Endodermal cell (in vitro differentiated cells): ENCODE results near the gene CERKL. TPM values are rescaled to one million over a fixed set of nuclear protein-coding genes. Genes with fewer than 3 reads are reported as not detected.

ENCODE experiments used
- DNase-seq: peaks from one replicate; pipeline ENCODE4 v3.0.0-alpha.2; 2017
- H3K27ac ChIP-seq: 2 replicates; pipeline ENCODE4 v1.5.1; 2013; ENCODE audit warnings: mild to moderate bottlenecking, low read depth, low read length, moderate library complexity
- H3K27me3 ChIP-seq: 2 replicates; pipeline ENCODE4 v1.6.1; 2013; ENCODE audit warnings: mild to moderate bottlenecking, low read length, moderate library complexity; ENCODE audit not compliant: insufficient read depth, control insufficient read depth, poor library complexity, severe bottlenecking
- H3K36me3 ChIP-seq: 2 replicates; pipeline ENCODE4 v1.7.0; 2013; ENCODE audit warnings: mild to moderate bottlenecking, low read length, moderate library complexity; ENCODE audit not compliant: control insufficient read depth, insufficient read depth
- H3K4me1 ChIP-seq: one replicate; pipeline ENCODE4 v1.7.0; 2013; ENCODE audit warnings: low read length; ENCODE audit not compliant: control insufficient read depth, insufficient read depth
- H3K4me3 ChIP-seq: 2 replicates; pipeline ENCODE4 v1.5.1; 2013; ENCODE audit warnings: mild to moderate bottlenecking, low read length, moderate library complexity
- H3K9ac ChIP-seq: 2 replicates; pipeline ENCODE4 v1.6.1; 2013; ENCODE audit warnings: mild to moderate bottlenecking, low read length, moderate library complexity; ENCODE audit not compliant: poor library complexity, severe bottlenecking; ENCODE audit errors: extremely low read depth
- H3K9me3 ChIP-seq: 2 replicates; pipeline ENCODE4 v1.6.1; 2013; ENCODE audit warnings: mild to moderate bottlenecking, low read length, moderate library complexity; ENCODE audit not compliant: control insufficient read depth
- H3K27ac Mint-ChIP-seq: 2 replicates; pipeline ENCODE4 v1.8.0; 2020; ENCODE audit warnings: mixed read lengths
- H3K27me3 Mint-ChIP-seq: 2 replicates; pipeline ENCODE4 v1.8.0; 2021; ENCODE audit warnings: mild to moderate bottlenecking, mixed read lengths; ENCODE audit not compliant: insufficient read depth
- H3K36me3 Mint-ChIP-seq: 2 replicates; pipeline ENCODE4 v1.8.0; 2020; ENCODE audit warnings: low read depth, mixed read lengths
- H3K4me1 Mint-ChIP-seq: 2 replicates; pipeline ENCODE4 v1.8.0; 2020; ENCODE audit warnings: mixed read lengths
- H3K4me3 Mint-ChIP-seq: 2 replicates; pipeline ENCODE4 v1.8.0; 2020; ENCODE audit warnings: mild to moderate bottlenecking, moderate library complexity, mixed read lengths
- H3K9me3 Mint-ChIP-seq: 2 replicates; pipeline ENCODE4 v1.8.0; 2020; ENCODE audit warnings: mild to moderate bottlenecking, mixed read lengths
- CTCF ChIP-seq: fragments of 200-600 bp; sonication (generic); conservative IDR thresholded peaks from 2 replicates; pipeline ENCODE4 v1.5.0; 2021; ENCODE audit warnings: antibody characterized with exemption, mild to moderate bottlenecking
- WGBS, 2 experiments: methylation state at CpG; one replicate each; pipeline versions ENCODE4 v1.1.5 to v1.1.7; 2013; ENCODE audit warnings: missing lambda C conversion rate in 2 of 2, mixed read lengths in 1 of 2; ENCODE audit not compliant: insufficient coverage in 1 of 2, insufficient read length in 1 of 2; 5-methylcytosine and 5-hydroxymethylcytosine counted together
- total RNA-seq, 2 donors: library from RNA; stranded (reverse); fragmentation: NEBNext Ultra II Directional in 1 of 2; extraction: Animal tissue kit (Norgen Biotek cat#: 25700) in 1 of 2; gene quantifications; 2 replicates in 1 of 2; 3 replicates in 1 of 2; pipeline ENCODE4 v1.2.1, GENCODE V29; 2021

The CERKL gene
- total RNA-seq, 2 donors from 2014 or later = 0.20 to 0.31 TPM

GRCh38 chr2:181679544-181679979, 22.7 kb upstream of the CERKL start:
- WGBS, 2 experiments = 3 to 4% methylated on average over 5 to 20 of the region's 20 CpGs
- Mint-ChIP-seq H3K36me3 (no peaks in the 10 kb centered on the region), H3K4me1 (peaks cover 15% of the 10 kb centered on the region), H3K27me3 (peaks cover 94% of the 10 kb centered on the region), H3K9me3 (peaks cover 6% of the 10 kb centered on the region), H3K4me3 (no peak overlapping the region), H3K27ac (no peak overlapping the region)
- peak; percentile 49 for DNase-seq
- no peak overlapping the region for H3K9ac ChIP-seq
- H3K9me3 ChIP-seq = peaks cover 6% of the 10 kb centered on the region
- no peak for TF ChIP-seq CTCF
- peaks cover 100% of the 10 kb centered on the region for H3K27me3 ChIP-seq
- H3K4me3 ChIP-seq = no peak overlapping the region
- H3K27ac ChIP-seq = no peak overlapping the region
- H3K36me3 ChIP-seq = no peaks in the 10 kb centered on the region
- H3K4me1 ChIP-seq = no peaks in the 10 kb centered on the region

- Mint-ChIP-seq H3K27ac (no peak overlapping the region), H3K27me3 (peaks cover 94% of the 10 kb centered on the region), H3K4me3 (no peak overlapping the region), H3K4me1 (peaks cover 15% of the 10 kb centered on the region), H3K36me3 (no peaks in the 10 kb centered on the region), H3K9me3 (peaks cover 6% of the 10 kb centered on the region)
- WGBS, 2 experiments = 28 to 41% methylated on average over 14 to 17 of the region's 18 CpGs
- Histone ChIP-seq H3K36me3 (no peaks in the 10 kb centered on the region), H3K4me1 (no peaks in the 10 kb centered on the region), H3K9me3 (peaks cover 6% of the 10 kb centered on the region), H3K9ac (no peak overlapping the region), H3K27me3 (peaks cover 100% of the 10 kb centered on the region), H3K4me3 (no peak overlapping the region), H3K27ac (no peak overlapping the region)
- no peak for TF ChIP-seq CTCF
- DNase-seq = no peak
Measured at GRCh38 chr2:181678861-181679543, 22.1 kb upstream of the CERKL start.

GRCh38 chr2:181677912-181678586, 21.1 kb upstream of the CERKL start:
- H3K4me3 Mint-ChIP-seq = no peak overlapping the region
- peaks cover 6% of the 10 kb centered on the region for H3K9me3 ChIP-seq
- peaks cover 12% of the 10 kb centered on the region for H3K4me1 Mint-ChIP-seq

More at GRCh38 chr2:181677912-181678586, 21.1 kb upstream of the CERKL start:
- DNase-seq = peak; percentile 96
- no peak overlapping the region for H3K27ac Mint-ChIP-seq
- no peaks in the 10 kb centered on the region for H3K36me3 ChIP-seq
- peaks cover 100% of the 10 kb centered on the region for H3K27me3 ChIP-seq
- H3K4me1 ChIP-seq = no peaks in the 10 kb centered on the region
- peaks cover 6% of the 10 kb centered on the region for H3K9me3 Mint-ChIP-seq
- WGBS, 2 experiments = 11 to 19% methylated on average over 26 to 41 of the region's 41 CpGs
- H3K9ac ChIP-seq = no peak overlapping the region
- no peak for TF ChIP-seq CTCF
- H3K27ac ChIP-seq = no peak overlapping the region
- H3K27me3 Mint-ChIP-seq = peaks cover 93% of the 10 kb centered on the region
- no peak overlapping the region for H3K4me3 ChIP-seq
- H3K36me3 Mint-ChIP-seq = no peaks in the 10 kb centered on the region
